H9 (cell line): ENCODE data around the gene FNDC1. TPM values are rescaled to one million over a fixed set of nuclear protein-coding genes. Genes with fewer than 3 reads are reported as not detected.

ENCODE experiments used
- DNase-seq: peaks from one replicate; pipeline ENCODE4 v3.0.0-alpha.2; 2017
- H2AFZ ChIP-seq: one replicate; pipeline ENCODE4 v1.6.1; 2013; ENCODE audit warnings: mild to moderate bottlenecking, low read length, control low read depth, moderate library complexity
- H2AK5ac ChIP-seq: 2 replicates; pipeline ENCODE4 v1.6.1; 2013; ENCODE audit warnings: low read length, control low read depth, mixed read lengths; ENCODE audit not compliant: insufficient read length
- H2BK120ac ChIP-seq: one replicate; pipeline ENCODE4 v1.6.1; 2013; ENCODE audit warnings: low read depth, mild to moderate bottlenecking, low read length, control low read depth, inconsistent platforms; ENCODE audit not compliant: poor library complexity, severe bottlenecking
- H2BK12ac ChIP-seq: 2 replicates; pipeline ENCODE4 v1.6.1; 2013; ENCODE audit warnings: low read length, control low read depth, mixed read lengths, low read depth; ENCODE audit not compliant: insufficient read length
- H2BK15ac ChIP-seq: 2 replicates; pipeline ENCODE4 v1.6.1; 2013; ENCODE audit warnings: low read depth, low read length, control low read depth
- H2BK20ac ChIP-seq: one replicate; pipeline ENCODE4 v1.6.1; 2013; ENCODE audit warnings: low read depth, mild to moderate bottlenecking, low read length, control low read depth, inconsistent platforms; ENCODE audit not compliant: poor library complexity, severe bottlenecking
- H2BK5ac ChIP-seq: 2 replicates; pipeline ENCODE4 v1.6.1; 2013; ENCODE audit warnings: low read length, control low read depth, mixed read lengths; ENCODE audit not compliant: insufficient read length
- H3K14ac ChIP-seq: 2 replicates; pipeline ENCODE4 v1.6.1; 2013; ENCODE audit warnings: low read length, control low read depth; ENCODE audit not compliant: insufficient read depth
- H3K18ac ChIP-seq: 2 replicates; pipeline ENCODE4 v1.6.1; 2013; ENCODE audit warnings: low read depth, mild to moderate bottlenecking, mixed read lengths, low read length, control low read depth; ENCODE audit not compliant: insufficient read length
- H3K23ac ChIP-seq: 2 replicates; pipeline ENCODE4 v1.6.1; 2013; ENCODE audit warnings: low read length, control low read depth, mixed read lengths, low read depth; ENCODE audit not compliant: insufficient read length
- H3K23me2 ChIP-seq: 2 replicates; pipeline ENCODE4 v1.6.1; 2013; ENCODE audit warnings: low read depth, mild to moderate bottlenecking, mixed read lengths, low read length, control low read depth; ENCODE audit not compliant: insufficient read length, poor library complexity, severe bottlenecking
- H3K27ac ChIP-seq: 2 replicates; pipeline ENCODE4 v1.5.1; 2013; ENCODE audit warnings: low read length, control low read depth, mixed read lengths, low read depth; ENCODE audit not compliant: insufficient read length
- H3K27me3 ChIP-seq: 2 replicates; pipeline ENCODE4 v1.6.1; 2013; ENCODE audit warnings: low read length, control low read depth, inconsistent platforms; ENCODE audit not compliant: insufficient read depth
- H3K4ac ChIP-seq: 2 replicates; pipeline ENCODE4 v1.6.1; 2013; ENCODE audit warnings: low read depth, mild to moderate bottlenecking, control low read depth, inconsistent platforms, low read length, moderate library complexity
- H3K4me1 ChIP-seq: 2 replicates; pipeline ENCODE4 v1.6.1; 2013; ENCODE audit warnings: low read length, control low read depth, inconsistent platforms; ENCODE audit not compliant: insufficient read depth
- H3K4me2 ChIP-seq: 2 replicates; pipeline ENCODE4 v1.6.1; 2013; ENCODE audit warnings: low read length, control low read depth, mixed read lengths; ENCODE audit not compliant: insufficient read length, insufficient read depth
- H3K56ac ChIP-seq: 2 replicates; pipeline ENCODE4 v1.6.1; 2013; ENCODE audit warnings: low read depth, mild to moderate bottlenecking, mixed read lengths, low read length, control low read depth; ENCODE audit not compliant: insufficient read length
- H3K79me1 ChIP-seq: 2 replicates; pipeline ENCODE4 v1.6.1; 2013; ENCODE audit warnings: low read depth, mild to moderate bottlenecking, moderate library complexity, low read length, control low read depth, inconsistent platforms; ENCODE audit not compliant: insufficient read depth, poor library complexity, severe bottlenecking
- H3K79me2 ChIP-seq: 2 replicates; pipeline ENCODE4 v1.6.1; 2013; ENCODE audit warnings: low read length, control low read depth, inconsistent platforms; ENCODE audit not compliant: insufficient read depth
- H3K9ac ChIP-seq: 2 replicates; pipeline ENCODE4 v1.6.1; 2013; ENCODE audit warnings: low read length, control low read depth, mixed read lengths; ENCODE audit not compliant: insufficient read length; ENCODE audit errors: extremely low read depth
- H3K9me3 ChIP-seq: one replicate; pipeline ENCODE4 v1.6.1; 2013; ENCODE audit warnings: low read depth, low read length, inconsistent platforms; ENCODE audit not compliant: control insufficient read depth
- H3T11ph ChIP-seq: one replicate; pipeline ENCODE4 v1.6.1; 2013; ENCODE audit warnings: mild to moderate bottlenecking, low read length, control low read depth, inconsistent platforms
- H4K20me1 ChIP-seq: one replicate; pipeline ENCODE4 v1.6.1; 2013; ENCODE audit not compliant: control insufficient read depth, insufficient read length, insufficient read depth
- H4K5ac ChIP-seq: 2 replicates; pipeline ENCODE4 v1.6.1; 2013; ENCODE audit warnings: low read depth, mild to moderate bottlenecking, mixed read lengths, low read length, control low read depth; ENCODE audit not compliant: insufficient read length
- H4K8ac ChIP-seq: replicated peaks from 2 replicates; pipeline ENCODE4 v1.6.1; 2013; ENCODE audit warnings: low read length, control low read depth, mixed read lengths, low read depth; ENCODE audit not compliant: insufficient read length
- H4K91ac ChIP-seq: 2 replicates; pipeline ENCODE4 v1.6.1; 2013; ENCODE audit warnings: low read depth, mild to moderate bottlenecking, moderate library complexity, mixed read lengths, low read length, control low read depth; ENCODE audit not compliant: insufficient read length
- H3K27ac Mint-ChIP-seq, 3 experiments: 2 replicates in 2 of 3; 3 replicates in 1 of 3; pipeline ENCODE4 v1.8.0; 2020 to 2021; ENCODE audit warnings: mixed read lengths in 3 of 3, mild to moderate bottlenecking in 1 of 3, moderate library complexity in 1 of 3
- H3K27me3 Mint-ChIP-seq: 2 replicates; pipeline ENCODE4 v1.8.0; 2021; ENCODE audit warnings: low read depth, mild to moderate bottlenecking, moderate library complexity, mixed read lengths
- H3K36me3 Mint-ChIP-seq, 3 experiments: 2 replicates in 2 of 3; 3 replicates in 1 of 3; pipeline ENCODE4 v1.8.0; 2020 to 2021; ENCODE audit warnings: low read depth in 3 of 3, mixed read lengths in 3 of 3; ENCODE audit not compliant: insufficient read depth in 1 of 3
- H3K4me1 Mint-ChIP-seq, 2 experiments: 2 replicates each; pipeline ENCODE4 v1.8.0; 2020; ENCODE audit warnings: mixed read lengths in 2 of 2
- H3K4me3 Mint-ChIP-seq, 2 experiments: 2 replicates in 1 of 2; 3 replicates in 1 of 2; pipeline ENCODE4 v1.8.0; 2020 to 2021; ENCODE audit warnings: mild to moderate bottlenecking in 2 of 2, mixed read lengths in 2 of 2, moderate library complexity in 1 of 2
- H3K9me3 Mint-ChIP-seq, 2 experiments: 2 replicates in 1 of 2; 3 replicates in 1 of 2; pipeline ENCODE4 v1.8.0; 2020; ENCODE audit warnings: mild to moderate bottlenecking in 2 of 2, mixed read lengths in 2 of 2, moderate library complexity in 1 of 2
- WGBS: extraction: QIAGEN DNeasy Blood & Tissue Kit; methylation state at CpG from one replicate; pipeline ENCODE4 v1.1.7; 2013; ENCODE audit warnings: missing lambda C conversion rate, low lambda C conversion rate, mixed read lengths; ENCODE audit not compliant: insufficient read length; ENCODE audit errors: extremely low coverage; 5-methylcytosine and 5-hydroxymethylcytosine counted together
- total RNA-seq: library from RNA; stranded (reverse); gene quantifications from 2 replicates; pipeline ENCODE4 v1.2.1, GENCODE V29; 2021
- TF ChIP-seq, protein P1 (sequence below): fragments of 200-600 bp; sonication (generic); conservative IDR thresholded peaks from 3 replicates; pipeline ENCODE4 v1.8.0; 2021; ENCODE audit warnings: antibody characterized with exemption, mild to moderate bottlenecking

FNDC1 gene
- total RNA-seq, 1 experiment from 2014 or later: 0.24 TPM

GRCh38 chr6:159221486-159222170 is 52.4 kb downstream of the FNDC1 start:
- H3T11ph ChIP-seq: no peak overlapping the region
- H3K36me3 Mint-ChIP-seq: no peaks in the 10 kb centered on the region
- H3K27me3 ChIP-seq: no peaks in the 10 kb centered on the region
- no peak overlapping the region for H3K56ac ChIP-seq
- H3K79me1 ChIP-seq: no peaks in the 10 kb centered on the region
- H3K27me3 Mint-ChIP-seq: peaks cover 27% of the 10 kb centered on the region
- no peak overlapping the region for H2AK5ac ChIP-seq
- no peak overlapping the region for H2BK120ac ChIP-seq
- H3K4me1 Mint-ChIP-seq: peaks cover 5 to 14% of the 10 kb centered on the region in 2 experiments
- no peak overlapping the region for H3K4ac ChIP-seq
- H2BK5ac ChIP-seq: no peak overlapping the region
- no peak overlapping the region for H4K91ac ChIP-seq
- H2BK20ac ChIP-seq: no peak overlapping the region
- no peaks in the 10 kb centered on the region for H3K9me3 ChIP-seq
- no peaks in the 10 kb centered on the region for H3K23me2 ChIP-seq
- H4K8ac ChIP-seq: no peak overlapping the region
- no peak overlapping the region for H3K9ac ChIP-seq
- H4K5ac ChIP-seq: no peak overlapping the region
- H3K4me1 ChIP-seq: no peaks in the 10 kb centered on the region
- no peak overlapping the region for H2AFZ ChIP-seq
- no peaks in the 10 kb centered on the region for H3K79me2 ChIP-seq
- H3K27ac Mint-ChIP-seq: no peak overlapping the region
- TF ChIP-seq, protein P1, sequence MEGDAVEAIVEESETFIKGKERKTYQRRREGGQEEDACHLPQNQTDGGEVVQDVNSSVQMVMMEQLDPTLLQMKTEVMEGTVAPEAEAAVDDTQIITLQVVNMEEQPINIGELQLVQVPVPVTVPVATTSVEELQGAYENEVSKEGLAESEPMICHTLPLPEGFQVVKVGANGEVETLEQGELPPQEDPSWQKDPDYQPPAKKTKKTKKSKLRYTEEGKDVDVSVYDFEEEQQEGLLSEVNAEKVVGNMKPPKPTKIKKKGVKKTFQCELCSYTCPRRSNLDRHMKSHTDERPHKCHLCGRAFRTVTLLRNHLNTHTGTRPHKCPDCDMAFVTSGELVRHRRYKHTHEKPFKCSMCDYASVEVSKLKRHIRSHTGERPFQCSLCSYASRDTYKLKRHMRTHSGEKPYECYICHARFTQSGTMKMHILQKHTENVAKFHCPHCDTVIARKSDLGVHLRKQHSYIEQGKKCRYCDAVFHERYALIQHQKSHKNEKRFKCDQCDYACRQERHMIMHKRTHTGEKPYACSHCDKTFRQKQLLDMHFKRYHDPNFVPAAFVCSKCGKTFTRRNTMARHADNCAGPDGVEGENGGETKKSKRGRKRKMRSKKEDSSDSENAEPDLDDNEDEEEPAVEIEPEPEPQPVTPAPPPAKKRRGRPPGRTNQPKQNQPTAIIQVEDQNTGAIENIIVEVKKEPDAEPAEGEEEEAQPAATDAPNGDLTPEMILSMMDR: no peak
- no peak overlapping the region for H3K4me2 ChIP-seq
- no peak overlapping the region for H2BK15ac ChIP-seq
- no peaks in the 10 kb centered on the region for H4K20me1 ChIP-seq
- H3K27ac ChIP-seq: no peak overlapping the region
- no peak overlapping the region for H3K14ac ChIP-seq
- H3K18ac ChIP-seq: no peak overlapping the region
- H3K4me3 Mint-ChIP-seq: no peak overlapping the region
- H3K9me3 Mint-ChIP-seq: no peaks in the 10 kb centered on the region
- no peak overlapping the region for H2BK12ac ChIP-seq
- H3K23ac ChIP-seq: no peak overlapping the region
- DNase-seq: no peak
- WGBS: no CpG with 5 or more reads among the region's 12 CpGs
